Measurements from ENCODE around the gene RNASEH2B.
A peak's percentile ranks its signal among the peaks of the same experiment; 100 is the strongest.

RNASEH2B gene

GRCh38 chr13:50909605-50910484 lies at the start of gene RNASEH2B:
Gene RNASEH2B, plus strand, starts transcription at chr13:50909791. Its CDS starts 286 bp downstream, at chr13:50910077.
- DNase-seq: peak; percentile 72

GRCh38 chr13:50864492-50864891 lies 45.1 kb upstream of the RNASEH2B start:
- no peak for DNase-seq

- DNase-seq: no peak
Measured at GRCh38 chr13:50866817-50867636, 42.6 kb upstream of the RNASEH2B start.

GRCh38 chr13:50867637-50867945 lies 42.0 kb upstream of the RNASEH2B start:
- no peak for DNase-seq

- DNase-seq: no peak
Measured at GRCh38 chr13:50871405-50871804, 38.2 kb upstream of the RNASEH2B start.

- DNase-seq: no peak
Measured at GRCh38 chr13:50873467-50873866, 36.1 kb upstream of the RNASEH2B start.

GRCh38 chr13:50873991-50874390 lies 35.6 kb upstream of the RNASEH2B start:
- DNase-seq: no peak

- peak; percentile 16 for DNase-seq
Measured at GRCh38 chr13:50882816-50883435, 26.7 kb upstream of the RNASEH2B start.

- DNase-seq: no peak
Measured at GRCh38 chr13:50883728-50884127, 25.9 kb upstream of the RNASEH2B start.

- peak; percentile 13 for DNase-seq
Measured at GRCh38 chr13:50884265-50884664, 25.3 kb upstream of the RNASEH2B start.

GRCh38 chr13:50887151-50887550 lies 22.4 kb upstream of the RNASEH2B start:
- peak; percentile 78 for DNase-seq

- DNase-seq: no peak
Measured at GRCh38 chr13:50888362-50888761, 21.2 kb upstream of the RNASEH2B start.

- DNase-seq: no peak
Measured at GRCh38 chr13:50889317-50889716, 20.3 kb upstream of the RNASEH2B start.

- DNase-seq: no peak
Measured at GRCh38 chr13:50891206-50891605, 18.4 kb upstream of the RNASEH2B start.

GRCh38 chr13:50892210-50892944 lies 17.2 kb upstream of the RNASEH2B start:
- DNase-seq: peak; percentile 49

- peak; percentile 93 for DNase-seq
Measured at GRCh38 chr13:50893211-50893852, 16.3 kb upstream of the RNASEH2B start.

GRCh38 chr13:50894012-50894411 lies 15.6 kb upstream of the RNASEH2B start:
- DNase-seq: peak; percentile 67

- no peak for DNase-seq
Measured at GRCh38 chr13:50894504-50894903, 15.1 kb upstream of the RNASEH2B start.

- peak; percentile 43 for DNase-seq
Measured at GRCh38 chr13:50898338-50898737, 11.3 kb upstream of the RNASEH2B start.

- DNase-seq: no peak
Measured at GRCh38 chr13:50901701-50902100, 7.9 kb upstream of the RNASEH2B start.

GRCh38 chr13:50905256-50905655 lies 4.3 kb upstream of the RNASEH2B start:
- no peak for DNase-seq

GRCh38 chr13:50907781-50908180 lies 1.8 kb upstream of the RNASEH2B start:
- DNase-seq: no peak

Measured in MV-4-11 (cell line).